ENCODE measurements around the gene MARF1. TPM values are rescaled to one million over a fixed set of nuclear protein-coding genes. Genes with fewer than 3 reads are reported as not detected.

MARF1 gene
- total and polyA plus RNA-seq, 9 of the 15 experiments (the other 6 are each of a cell fraction or from before 2014, with no cell fraction given): 4.7 to 33.2 (median 11.7) TPM

- no peak for TF ChIP-seq GATA2 (CRISPR knock-in tag; IDR thresholded peaks at IDR 0.05)
- TF ChIP-seq, protein P1, sequence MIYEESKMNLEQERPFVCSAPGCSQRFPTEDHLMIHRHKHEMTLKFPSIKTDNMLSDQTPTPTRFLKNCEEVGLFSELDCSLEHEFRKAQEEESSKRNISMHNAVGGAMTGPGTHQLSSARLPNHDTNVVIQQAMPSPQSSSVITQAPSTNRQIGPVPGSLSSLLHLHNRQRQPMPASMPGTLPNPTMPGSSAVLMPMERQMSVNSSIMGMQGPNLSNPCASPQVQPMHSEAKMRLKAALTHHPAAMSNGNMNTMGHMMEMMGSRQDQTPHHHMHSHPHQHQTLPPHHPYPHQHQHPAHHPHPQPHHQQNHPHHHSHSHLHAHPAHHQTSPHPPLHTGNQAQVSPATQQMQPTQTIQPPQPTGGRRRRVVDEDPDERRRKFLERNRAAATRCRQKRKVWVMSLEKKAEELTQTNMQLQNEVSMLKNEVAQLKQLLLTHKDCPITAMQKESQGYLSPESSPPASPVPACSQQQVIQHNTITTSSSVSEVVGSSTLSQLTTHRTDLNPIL (CRISPR knock-in tag; IDR thresholded peaks at IDR 0.05): no peak
- TF ChIP-seq PURB (CRISPR knock-in tag; IDR thresholded peaks at IDR 0.05; ENCODE audit: low read depth): no peak
- TF ChIP-seq E2F5 (CRISPR knock-in tag; IDR thresholded peaks at IDR 0.05): no peak
- no peak for TF ChIP-seq CCAR2 (IDR thresholded peaks at IDR 0.05; ENCODE audit: low read depth, low read length)
- no peak for TF ChIP-seq ZNF79 (CRISPR knock-in tag; IDR thresholded peaks at IDR 0.05; ENCODE audit: low read depth)
- no peak for TF ChIP-seq ZNF551 (CRISPR knock-in tag; IDR thresholded peaks at IDR 0.05)
Measured at GRCh38 chr16:15606518-15607220, 36.3 kb downstream of the MARF1 start.

More at GRCh38 chr16:15606518-15607220, 36.3 kb downstream of the MARF1 start:
- H4K20me1 ChIP-seq (replicated peaks; ENCODE audit: control insufficient read depth, insufficient read depth, low read length): no peaks in the 10 kb centered on the region
- no peak overlapping the region for H2AFZ ChIP-seq (ENCODE audit: low read depth, low read length)
- no peak; the same call in 2 of the 3 replicates for ATAC-seq
- in situ Hi-C loops (cut with MboI) (no loop called here), intact Hi-C loops (cut with micrococcal nuclease) (no loop called here)
- no peaks in the 10 kb centered on the region for H3K79me2 ChIP-seq (ENCODE audit: control insufficient read depth, insufficient read depth, low read length)
- no peak for DNase-seq (ENCODE audit: extremely low read depth in 1 of 4, low spot score in 3 of 4)
- no peaks in the 10 kb centered on the region for H3K27me3 ChIP-seq (ENCODE audit: control insufficient read depth in 2 of 2, insufficient read depth in 2 of 2, low read length in 2 of 2)
- 57% methylated on average over 5 of the region's 5 CpGs for WGBS (ENCODE audit: insufficient coverage, low coverage, missing lambda C conversion rate)
- no TSS peak for BruUV-seq (replicated peaks)
- ChIA-PET POLR2A (interaction anchor here (0.6 kb wide), 2 partner anchors 16 to 43 kb away, joined by 4 read pairs; no protein-coding TSS in a partner anchor), CTCF (ENCODE audit: low intra/inter-chr PET ratio) (no interaction called here)
- H3K4me3 ChIP-seq: no peak overlapping the region
- no peak for FAIRE-seq
- H3K36me3 ChIP-seq (ENCODE audit: control insufficient read depth, insufficient read depth, low read length): peaks cover 65% of the 10 kb centered on the region
- H3K9me3 ChIP-seq (replicated peaks; ENCODE audit: control insufficient read depth, insufficient read depth, low read depth, low read length): no peaks in the 10 kb centered on the region
- H3K9ac ChIP-seq (ENCODE audit: insufficient read depth in 1 of 2, low read depth in 2 of 2, low read length in 2 of 2): peak overlapping the region in 1 of 2 experiments; percentile 46; a peak in 2 of 4 replicates
- no peak overlapping the region for H3K4me2 ChIP-seq (ENCODE audit: insufficient read depth, low read length)
- peaks cover 7% of the 10 kb centered on the region for H3K9me1 ChIP-seq (ENCODE audit: control insufficient read depth, insufficient read depth, low read length)
- H3K27ac ChIP-seq (ENCODE audit: extremely low read depth, low read depth, low read length): no peak overlapping the region
- no peaks in the 10 kb centered on the region; a peak in 3 of 5 replicates for H3K4me1 ChIP-seq (replicated peaks in 1 of 2; ENCODE audit: control insufficient read depth in 2 of 2, insufficient read depth in 2 of 2, low read length in 2 of 2)
